Ovary (tissue), 3 donors: ENCODE data around the gene RGMA.

Experiments used
- CTCF ChIP-seq, 3 donors: fragments of 450-650 bp in 2 of 3; fragments of 200-600 bp in 1 of 3; IDR thresholded peaks; one replicate each; pipeline versions ENCODE4 v1.5.1 to v1.8.0; 2016 to 2022; ENCODE audit warnings: antibody characterized with exemption in 3 of 3, mild to moderate bottlenecking in 1 of 3
- POLR2A ChIP-seq: fragments of 450-650 bp; IDR thresholded peaks from one replicate; pipeline ENCODE4 v1.6.1; 2017; ENCODE audit warnings: antibody characterized with exemption, mild to moderate bottlenecking, moderate library complexity
- donor health status: DM: no; HTN: no; CAD: no.

GRCh38 chr15:93056836-93057235, 32.2 kb downstream of the RGMA start:
- TF ChIP-seq CTCF (IDR thresholded peaks at IDR 0.05) (no peak), POLR2A (no peak)
